Myocyte (in vitro differentiated cells): ENCODE data around the gene RTRAF. TPM values are rescaled to one million over a fixed set of nuclear protein-coding genes. Genes with fewer than 3 reads are reported as not detected.

Experiments
- DNase-seq: peaks from one replicate; pipeline ENCODE4 v3.0.0-alpha.2; 2012; ENCODE audit warnings: low read depth
- total RNA-seq: library from RNA; depleted of rRNA; stranded (reverse); fragments of >200 nt; gene quantifications from 2 replicates; pipeline ENCODE4 v1.2.3, GENCODE V29; 2014

RTRAF gene
- total RNA-seq, 1 donor from 2014 or later: 102 TPM

DNA sequence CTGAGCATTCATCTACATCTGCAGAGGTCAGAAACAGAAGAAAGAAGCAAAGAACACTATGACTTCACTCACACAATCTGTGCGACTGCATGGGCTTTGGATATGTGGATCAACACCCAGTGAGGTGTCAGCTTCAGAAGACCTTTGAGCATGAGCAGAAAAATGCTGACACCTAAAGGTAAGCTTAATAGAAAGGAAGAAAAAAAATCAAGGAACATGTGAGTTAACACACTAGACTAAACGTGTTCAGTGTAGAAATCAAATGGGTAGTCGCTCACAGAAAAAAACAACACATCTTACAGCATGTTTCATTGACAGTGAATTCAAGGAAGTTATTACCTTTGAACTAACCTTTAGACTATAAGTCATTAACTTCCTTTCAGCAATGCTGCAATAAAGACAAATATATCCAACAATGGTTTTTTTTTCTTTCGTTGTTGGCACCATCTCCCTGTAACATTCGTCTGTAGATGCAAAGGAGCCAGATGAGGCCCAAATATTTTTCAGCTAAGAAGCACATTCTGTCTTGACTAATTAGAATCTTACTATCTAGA is 30.9 kb downstream of the RTRAF start:
- no peak for DNase-seq

DNA sequence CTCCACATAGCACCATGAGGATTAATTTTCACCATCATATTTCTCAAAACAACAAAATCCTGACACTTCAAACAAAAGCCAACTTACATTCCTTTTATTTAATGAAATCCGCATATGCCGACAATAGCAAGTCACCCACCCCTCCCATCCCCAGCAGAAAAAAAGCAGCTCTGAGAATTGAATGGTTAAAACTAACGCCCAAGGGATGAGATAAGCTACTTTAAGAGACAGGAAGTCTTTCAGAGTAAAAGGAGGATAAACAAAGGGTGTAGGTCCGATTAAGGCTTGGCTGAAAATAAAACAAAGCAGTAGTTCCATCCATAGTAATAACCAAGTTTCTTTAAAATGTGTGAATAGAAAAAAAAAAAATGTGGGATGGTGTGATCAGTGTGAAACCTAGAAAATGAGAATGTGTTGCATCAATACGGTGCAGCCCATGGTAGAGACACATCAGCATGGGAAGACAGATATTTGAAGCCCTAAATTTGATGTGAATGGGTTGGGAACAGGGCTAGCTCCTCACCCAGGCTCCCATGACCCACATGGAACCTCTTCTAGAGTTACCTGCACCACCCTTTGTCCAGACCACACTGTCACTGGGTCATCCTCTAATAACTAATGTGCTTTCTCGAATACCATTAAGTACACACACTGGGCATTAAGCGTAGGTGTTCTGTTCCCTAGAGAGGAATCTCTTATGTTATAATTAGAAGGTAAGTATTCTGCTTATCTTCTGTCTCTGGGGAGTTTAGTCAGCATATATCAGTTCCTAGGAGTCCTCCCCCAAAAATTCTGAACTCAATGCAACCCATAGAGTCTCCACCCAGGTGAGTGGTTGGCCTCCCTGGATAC is 31.7 kb downstream of the RTRAF start:
- DNase-seq: no peak

DNA sequence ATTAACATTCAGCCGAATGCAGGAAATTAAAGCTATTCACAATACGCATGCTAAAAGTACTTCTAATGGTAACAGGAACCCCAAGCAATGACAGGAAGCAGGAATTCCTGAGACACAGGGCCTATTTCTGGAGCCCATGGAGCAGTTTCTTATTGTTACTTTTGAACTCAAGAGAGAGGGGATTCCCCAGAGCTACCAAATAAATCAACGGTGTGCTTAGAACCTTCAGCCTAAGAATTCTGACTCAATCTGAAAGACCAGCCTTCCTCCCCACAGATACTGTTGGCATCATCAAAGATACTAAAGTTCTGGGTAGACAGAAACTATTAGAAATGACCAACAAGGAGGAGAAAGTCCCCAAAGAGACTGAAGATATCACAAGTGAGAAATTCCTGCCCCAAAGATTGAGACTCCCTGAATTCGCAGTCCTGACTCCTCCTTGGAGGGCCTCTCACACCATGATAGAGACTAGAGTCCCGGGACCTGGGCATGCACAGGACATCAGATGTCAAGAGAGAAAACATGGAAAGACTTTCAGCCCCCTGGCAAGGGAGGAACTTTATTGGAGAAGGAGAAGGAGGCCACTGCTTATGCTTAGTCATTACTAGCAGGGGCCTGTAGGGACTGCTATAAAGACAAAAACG is 32.7 kb downstream of the RTRAF start:
- DNase-seq: no peak

DNA sequence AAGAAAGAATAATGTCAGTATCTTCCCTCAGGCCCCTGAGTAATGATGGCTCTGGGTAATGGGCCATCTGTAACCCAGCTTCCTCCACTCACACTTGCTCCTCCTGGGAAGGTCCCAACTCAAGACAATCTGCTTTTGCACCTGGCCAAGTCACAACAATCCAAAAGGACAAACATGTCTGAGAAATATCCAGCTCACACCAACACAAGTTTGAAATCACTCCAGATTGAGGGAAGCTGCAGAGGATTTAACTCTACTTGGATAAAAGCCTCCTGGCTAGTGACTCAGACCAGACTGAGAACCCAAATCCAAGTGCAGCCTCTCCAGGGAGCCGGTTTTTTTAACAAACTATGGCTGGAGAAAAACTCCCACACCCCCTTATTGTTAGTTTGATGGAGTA is 34.2 kb downstream of the RTRAF start:
- peak; percentile 75 for DNase-seq

DNA sequence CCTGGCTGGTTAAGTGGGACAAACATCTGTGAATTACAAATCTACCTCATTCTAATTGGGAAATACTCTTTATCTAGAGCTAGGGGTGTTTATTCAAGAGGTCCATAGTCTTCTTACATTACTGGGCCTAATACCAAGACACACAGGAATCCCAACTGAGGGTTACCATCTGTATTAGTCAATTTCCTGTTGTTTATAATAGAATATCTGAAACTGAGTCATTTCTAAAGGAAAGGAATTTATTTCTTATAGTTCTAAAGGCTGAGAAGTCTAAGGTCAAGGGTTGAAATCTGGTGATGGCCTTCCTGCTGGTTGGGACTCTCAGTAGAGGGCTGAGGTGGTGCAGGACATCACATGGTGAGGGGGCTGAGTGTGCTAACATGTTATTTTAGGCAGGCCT is 36.0 kb downstream of the RTRAF start:
- no peak for DNase-seq

DNA sequence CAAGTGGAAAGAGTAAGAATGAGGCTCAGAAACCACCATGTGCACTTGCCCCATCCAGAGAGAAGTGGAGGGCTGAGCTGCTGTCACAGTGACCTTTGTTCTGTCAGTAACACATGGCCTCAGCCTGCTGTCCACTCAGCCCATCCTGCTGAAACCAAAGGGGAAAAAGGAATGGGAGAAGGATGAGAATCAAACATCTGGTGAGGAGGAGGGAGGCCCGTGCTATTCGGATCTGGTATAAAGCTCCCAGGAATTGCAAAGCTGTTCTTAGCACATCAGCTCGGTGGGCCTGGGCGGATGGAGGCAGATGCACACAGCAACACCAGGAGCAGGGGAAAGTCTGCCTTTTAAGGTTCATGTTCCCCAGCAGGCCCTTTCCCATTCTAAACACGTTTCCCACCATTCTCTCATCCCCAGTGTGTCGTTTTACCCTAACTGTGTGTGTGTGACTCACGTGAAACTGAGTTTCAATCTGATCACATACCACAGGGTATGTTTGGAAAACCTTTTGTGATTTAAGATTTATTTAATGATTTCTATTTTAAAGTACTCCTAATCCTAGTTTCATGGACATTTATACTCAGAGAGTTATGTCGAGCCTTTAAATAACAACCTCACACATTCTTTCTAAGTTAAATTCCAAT is 36.8 kb downstream of the RTRAF start:
- DNase-seq: no peak

DNA sequence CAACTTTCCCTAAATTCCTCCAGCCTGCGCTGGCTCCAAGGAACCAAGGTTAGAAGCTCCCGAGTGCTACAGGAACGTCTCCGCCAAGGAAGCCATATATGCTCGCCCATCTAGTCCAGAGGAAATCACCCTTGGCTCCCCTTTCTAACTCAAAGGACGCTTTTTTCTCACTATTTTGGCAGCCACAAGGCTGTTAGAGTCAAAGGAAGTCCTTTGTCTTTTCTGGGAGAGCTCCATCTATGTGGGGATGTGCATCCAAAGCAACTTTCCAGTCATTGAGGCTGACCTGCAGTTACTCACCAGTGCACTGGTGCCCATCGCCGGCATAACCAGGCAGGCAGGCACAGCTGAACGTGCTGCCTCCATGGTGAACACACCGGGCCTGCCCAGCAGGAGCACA is 37.6 kb downstream of the RTRAF start:
- DNase-seq: no peak

DNA sequence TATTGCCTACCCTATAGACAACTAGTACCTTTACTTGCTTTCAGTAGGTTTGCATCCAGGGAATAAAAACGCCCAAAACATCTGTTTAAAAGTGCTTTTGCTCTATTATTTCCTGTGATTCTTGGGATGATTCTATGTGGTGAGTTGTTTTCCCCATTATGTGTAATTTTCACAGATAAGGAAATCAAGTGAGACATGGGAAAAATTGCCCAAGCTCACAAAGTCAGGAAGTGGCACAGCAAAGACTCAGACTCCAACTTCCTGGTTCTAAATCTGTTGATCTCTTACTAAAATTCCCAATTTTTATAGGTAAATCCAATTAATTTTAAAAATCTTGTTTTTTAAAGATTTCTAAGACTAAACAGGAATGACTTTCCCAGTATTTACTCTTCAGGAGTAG is 40.5 kb downstream of the RTRAF start:
- DNase-seq: no peak

DNA sequence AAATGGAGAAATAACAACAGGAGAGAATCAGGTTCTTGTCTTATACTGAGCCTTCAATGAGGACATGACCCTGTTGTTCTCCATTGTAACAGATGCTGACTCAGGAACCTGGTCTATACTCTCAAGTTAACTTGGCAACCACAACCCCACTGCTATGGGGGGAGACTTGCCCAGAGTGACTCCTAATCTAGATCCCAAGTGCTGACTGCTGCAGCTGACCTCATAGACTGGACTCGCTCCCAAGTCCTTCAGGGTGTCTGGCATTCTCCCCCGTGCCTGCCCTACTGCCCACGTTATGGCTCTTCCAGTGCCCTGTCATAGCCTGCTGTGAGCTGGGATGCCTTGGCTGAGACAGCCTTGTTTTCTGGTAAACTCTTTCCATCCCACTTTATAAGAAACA is 42.4 kb downstream of the RTRAF start:
- DNase-seq: peak; percentile 89

DNA sequence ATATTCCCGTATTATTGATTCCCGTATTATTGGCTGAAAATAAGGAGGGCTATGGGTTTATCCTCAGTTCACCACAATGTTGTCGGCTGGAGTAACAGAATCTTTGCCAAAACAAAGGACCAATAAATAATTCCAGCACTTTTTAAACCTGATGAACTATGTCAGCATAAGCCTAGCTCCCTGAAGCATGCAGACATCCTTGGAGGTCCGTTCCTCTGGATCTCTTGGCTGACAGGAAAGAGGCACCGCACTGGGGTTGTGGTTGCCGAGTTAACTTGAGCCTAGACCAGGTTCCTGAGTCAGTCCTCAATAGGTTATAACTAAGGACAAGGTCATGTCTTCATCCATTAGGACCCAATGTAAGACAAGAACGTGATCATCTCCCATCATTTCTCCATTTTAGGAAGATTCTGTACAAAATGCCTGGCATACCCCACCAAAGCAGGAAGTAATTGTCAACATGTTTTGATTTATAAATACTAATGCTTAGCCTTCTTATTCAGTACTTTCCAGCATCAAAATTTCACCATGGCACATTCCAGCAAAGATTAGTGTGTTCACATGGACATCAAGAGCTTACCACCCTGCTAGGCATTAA is 43.0 kb downstream of the RTRAF start:
- DNase-seq: peak; percentile 50

DNA sequence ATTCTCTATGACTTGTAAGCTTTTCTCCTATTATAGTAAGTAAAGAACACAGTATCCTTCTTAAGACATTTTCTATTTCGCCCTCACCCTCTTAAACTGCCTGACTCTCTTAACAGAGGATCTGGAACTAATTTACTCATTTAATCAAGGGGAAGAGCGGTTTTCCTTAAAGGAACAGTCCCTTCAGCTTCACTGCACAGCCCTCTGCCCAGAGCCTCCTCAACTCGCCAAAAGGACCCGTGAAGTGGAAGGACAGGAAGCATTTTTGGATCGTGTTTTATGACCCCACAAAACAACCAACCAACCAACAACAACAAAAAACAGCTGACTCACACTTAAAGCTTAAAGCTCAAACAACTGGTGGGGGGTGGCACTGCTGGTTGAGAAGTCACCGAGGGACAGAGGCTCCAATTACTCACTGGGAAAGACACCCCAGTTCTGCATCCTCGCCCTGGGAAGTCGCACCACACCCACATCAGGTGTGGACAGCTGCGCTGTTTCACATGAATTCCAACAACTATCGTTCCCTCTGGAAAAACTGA is 43.8 kb downstream of the RTRAF start:
- peak; percentile 81 for DNase-seq

DNA sequence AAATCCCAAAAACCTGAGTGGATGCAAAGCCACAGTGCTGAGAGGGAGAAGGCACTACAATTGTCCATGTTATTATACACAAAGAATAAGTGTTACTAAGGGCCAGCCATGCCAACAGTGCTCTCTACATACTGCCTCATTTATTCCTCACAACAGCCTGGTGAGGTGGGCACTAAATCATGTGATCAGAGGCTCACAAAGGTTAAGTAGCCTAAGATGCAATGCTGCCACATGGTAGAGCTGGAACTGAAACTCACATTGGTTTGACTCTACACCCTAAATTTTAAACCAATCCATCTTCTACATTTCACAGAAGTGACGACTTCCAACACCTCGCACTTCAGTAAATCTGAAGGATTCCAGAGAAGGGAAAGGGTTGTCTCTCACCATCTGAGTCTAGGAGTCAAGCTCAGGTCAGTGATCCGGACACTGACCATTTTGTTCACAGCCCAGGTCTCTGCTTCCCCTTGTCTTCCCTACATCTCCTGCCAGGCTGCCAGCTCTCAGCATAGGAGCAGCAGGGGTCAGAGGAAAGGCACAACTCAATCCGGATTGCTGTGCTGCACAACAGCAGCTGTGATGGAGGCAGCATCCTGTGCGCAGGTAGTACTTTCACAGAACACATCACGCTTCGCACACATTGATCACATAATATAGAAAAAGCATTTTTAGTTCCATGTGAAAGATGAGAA is 49.9 kb downstream of the RTRAF start:
- no peak for DNase-seq

DNA sequence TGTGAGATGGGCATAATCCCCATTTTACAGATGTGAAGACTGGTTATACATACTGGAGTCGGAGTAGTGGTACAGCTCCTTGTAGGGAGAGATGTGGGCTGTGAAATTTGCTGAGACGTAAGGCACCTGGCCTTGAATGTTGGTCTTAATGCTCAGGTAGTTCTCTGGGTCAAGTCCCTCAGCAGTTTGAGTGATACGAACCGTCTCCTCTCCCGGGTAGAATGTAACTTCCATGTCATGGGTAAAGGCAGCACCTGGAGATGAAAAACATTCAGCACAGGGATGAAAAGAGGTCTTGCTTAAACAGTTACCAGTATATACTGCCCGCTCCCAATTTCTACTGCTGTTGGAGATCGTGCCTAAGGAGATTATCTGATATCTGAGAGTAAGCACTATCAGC is 51.3 kb downstream of the RTRAF start:
- no peak for DNase-seq

DNA sequence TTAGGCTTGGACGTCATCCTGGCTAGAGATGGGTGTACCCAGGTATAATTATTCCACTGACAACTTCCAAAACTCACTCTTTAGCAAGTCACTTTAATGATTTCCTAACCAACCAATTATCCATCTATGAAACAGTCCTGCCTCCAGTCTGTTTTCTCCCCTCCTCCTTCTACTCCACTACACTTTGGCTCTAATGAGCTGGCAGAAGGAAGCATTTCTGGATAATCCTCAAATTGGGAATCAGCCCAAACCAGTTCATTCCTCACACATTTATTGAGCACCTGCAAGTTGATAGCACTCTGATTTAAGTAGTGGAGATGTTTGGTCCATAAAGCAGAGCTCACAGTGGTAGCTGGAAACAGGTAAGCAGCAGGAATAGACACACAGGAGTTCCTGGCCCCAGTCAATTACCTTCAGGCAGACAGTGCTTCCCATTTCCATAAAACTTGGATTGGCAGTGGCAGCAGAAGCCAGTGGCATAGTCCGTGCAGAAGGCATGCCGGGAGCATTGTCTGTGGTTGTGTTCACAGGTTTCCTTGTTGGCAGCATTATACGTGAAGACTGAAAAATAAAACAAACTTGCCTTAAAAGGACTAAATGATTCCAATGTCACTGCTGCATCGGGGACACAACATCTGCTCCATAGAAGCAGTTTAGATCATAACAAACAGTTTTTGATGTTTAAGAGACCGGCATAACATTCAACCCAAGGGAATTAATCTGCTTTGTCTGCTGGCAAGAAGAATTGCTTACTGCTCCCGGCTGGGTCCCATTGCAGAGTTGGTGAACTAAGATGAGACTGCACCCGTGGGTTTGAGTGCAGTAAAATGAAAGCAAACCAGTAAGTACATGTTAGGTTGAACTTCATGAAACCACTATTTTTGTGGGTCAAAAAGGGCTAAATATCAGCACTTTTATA is 53.3 kb downstream of the RTRAF start:
- no peak for DNase-seq

DNA sequence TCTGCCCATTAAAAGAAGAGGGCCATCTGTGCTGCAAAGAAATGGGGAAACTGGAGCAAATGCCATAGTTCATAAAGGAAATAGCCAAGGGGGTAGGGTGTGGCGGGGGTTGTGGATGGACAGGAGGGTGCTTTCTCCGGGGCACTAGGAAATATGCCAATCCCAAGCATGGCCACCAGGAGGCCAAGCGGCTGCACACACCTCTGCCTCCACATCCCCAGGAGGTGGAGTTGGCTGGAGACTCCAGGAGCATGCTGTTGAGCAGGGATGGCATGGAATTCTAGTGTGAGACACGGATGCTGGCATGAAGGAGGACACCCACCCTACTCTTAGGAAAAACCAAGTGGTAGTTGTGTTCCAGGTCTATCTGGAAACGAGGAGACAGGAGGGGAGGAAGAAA is 54.3 kb downstream of the RTRAF start:
- DNase-seq: no peak

DNA sequence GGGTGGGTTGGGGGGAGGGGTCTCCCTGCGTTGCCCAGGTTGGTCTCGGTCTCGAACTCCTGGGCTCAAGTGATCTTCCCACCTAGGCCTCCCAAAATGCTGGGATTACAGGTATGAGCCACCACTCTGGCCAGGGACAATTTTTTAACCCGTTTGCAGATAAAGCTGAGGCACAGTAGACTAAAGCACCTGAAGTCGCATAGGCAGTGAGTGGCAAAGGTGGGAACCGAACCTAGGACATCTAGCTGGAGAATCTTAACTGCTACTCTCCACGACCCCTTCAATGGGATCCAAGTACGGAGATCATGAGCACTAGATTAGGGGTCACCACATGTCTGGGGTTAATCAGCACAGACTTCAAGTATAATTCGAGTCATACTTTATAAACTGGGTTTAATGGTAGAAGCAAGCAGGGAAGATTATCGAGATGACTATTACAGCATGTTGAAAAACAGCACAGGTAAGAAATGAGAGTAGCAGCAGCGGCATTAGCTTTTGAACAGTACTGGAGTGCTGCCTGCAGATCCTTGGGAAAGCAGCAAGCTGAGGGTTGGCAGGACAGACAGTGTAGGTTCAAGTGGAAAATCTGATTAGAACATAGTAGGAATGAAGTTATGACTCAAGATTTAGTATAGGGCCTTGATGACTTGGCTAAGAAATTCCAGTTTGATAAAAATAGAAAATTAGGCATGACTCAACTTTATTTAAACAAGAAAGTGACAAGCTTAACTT is 55.6 kb downstream of the RTRAF start:
- DNase-seq: no peak

DNA sequence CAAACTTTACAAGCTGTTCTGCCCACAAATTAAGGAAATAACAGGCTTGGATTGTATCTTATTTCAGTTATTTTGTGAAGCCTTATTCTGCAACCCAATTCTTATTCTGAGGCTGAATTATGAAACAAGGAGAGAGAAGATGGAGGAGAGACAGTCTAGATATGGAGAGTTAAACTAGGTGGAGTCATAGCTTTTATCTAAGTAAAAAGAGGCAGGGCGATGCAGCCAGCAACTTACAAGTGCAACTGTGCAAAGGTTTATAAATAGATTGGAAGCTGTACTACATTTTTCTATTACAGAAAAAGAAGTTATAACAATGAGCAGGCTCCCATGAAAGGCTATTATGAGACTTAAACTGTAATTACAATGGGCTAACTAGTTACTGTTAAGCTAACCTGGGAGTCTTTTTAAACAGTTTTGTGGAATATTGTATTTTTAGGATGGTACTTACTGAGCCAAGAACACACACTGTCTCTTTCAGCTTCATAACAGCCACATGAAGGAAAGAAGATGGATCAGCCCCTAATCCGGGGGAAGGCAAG is 57.1 kb downstream of the RTRAF start:
- no peak for DNase-seq

DNA sequence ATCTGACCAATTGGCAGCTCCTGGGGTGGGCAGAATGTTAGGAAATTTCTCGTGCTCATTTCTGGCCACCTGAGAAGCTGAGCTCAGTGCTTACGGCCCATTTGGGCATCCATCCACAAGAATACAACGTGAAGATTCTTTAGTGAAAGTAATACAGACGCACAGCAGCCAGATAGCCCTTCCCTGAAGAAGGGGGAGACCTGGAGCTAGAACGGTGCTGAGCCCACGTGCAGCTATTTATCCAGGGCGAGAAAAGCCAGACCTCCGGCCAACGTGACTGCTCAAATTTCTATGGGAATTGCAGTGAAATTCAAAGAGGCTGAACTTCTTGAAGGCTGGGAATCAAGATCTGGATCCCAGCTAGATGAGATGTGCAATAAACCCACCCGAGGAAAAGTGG is 58.8 kb downstream of the RTRAF start:
- DNase-seq: no peak
